ENCODE results near the gene PPIL1.

DNA sequence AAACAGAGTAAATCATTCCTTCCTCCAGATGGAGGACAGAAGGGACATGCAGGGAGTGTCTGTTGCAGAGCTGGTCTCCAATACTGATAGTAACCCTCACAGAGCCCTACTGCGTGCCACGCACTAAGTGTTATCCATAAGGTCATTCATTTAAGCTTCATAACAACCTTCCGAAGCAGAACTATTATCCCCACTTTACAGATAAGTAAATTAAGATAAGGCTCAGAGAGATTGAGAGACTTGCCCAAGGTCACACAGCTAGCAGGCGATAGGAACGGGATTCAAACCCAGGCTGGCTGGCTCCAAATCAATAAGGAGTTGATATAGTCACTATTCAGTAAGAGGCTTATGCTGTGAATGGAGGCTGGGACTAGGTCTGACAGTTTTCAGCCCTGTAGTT, 66.0 kb downstream of the PPIL1 start:
- TF ChIP-seq POLR2AphosphoS5 (IDR thresholded peaks at IDR 0.05; ENCODE audit: low read depth, low read length): no peak
- TF ChIP-seq, protein P1, sequence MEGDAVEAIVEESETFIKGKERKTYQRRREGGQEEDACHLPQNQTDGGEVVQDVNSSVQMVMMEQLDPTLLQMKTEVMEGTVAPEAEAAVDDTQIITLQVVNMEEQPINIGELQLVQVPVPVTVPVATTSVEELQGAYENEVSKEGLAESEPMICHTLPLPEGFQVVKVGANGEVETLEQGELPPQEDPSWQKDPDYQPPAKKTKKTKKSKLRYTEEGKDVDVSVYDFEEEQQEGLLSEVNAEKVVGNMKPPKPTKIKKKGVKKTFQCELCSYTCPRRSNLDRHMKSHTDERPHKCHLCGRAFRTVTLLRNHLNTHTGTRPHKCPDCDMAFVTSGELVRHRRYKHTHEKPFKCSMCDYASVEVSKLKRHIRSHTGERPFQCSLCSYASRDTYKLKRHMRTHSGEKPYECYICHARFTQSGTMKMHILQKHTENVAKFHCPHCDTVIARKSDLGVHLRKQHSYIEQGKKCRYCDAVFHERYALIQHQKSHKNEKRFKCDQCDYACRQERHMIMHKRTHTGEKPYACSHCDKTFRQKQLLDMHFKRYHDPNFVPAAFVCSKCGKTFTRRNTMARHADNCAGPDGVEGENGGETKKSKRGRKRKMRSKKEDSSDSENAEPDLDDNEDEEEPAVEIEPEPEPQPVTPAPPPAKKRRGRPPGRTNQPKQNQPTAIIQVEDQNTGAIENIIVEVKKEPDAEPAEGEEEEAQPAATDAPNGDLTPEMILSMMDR (IDR thresholded peaks at IDR 0.05; ENCODE audit: control extremely low read depth in 1 of 3, insufficient read depth in 1 of 3, low read depth in 1 of 3, low read length in 3 of 3): no peak
- no peak for TF ChIP-seq POLR2A (IDR thresholded peaks at IDR 0.05; ENCODE audit: control extremely low read depth in 1 of 2, low read depth in 2 of 2, low read length in 2 of 2)
- TF ChIP-seq SIX5 (IDR thresholded peaks at IDR 0.05; ENCODE audit: low read depth, low read length): no peak
- no peak for TF ChIP-seq SIN3A (conservative IDR thresholded peaks at IDR 0.05 in 1 of 2, IDR thresholded peaks at IDR 0.05 in 1 of 2; ENCODE audit: low read depth in 1 of 2, low read length in 2 of 2)
- TF ChIP-seq JUN (IDR thresholded peaks at IDR 0.05; ENCODE audit: low read depth, low read length): no peak
- no peak for TF ChIP-seq NRF1 (IDR thresholded peaks at IDR 0.05; ENCODE audit: low read depth, low read length)
- TF ChIP-seq RAD21 (IDR thresholded peaks at IDR 0.05 in 1 of 2, conservative IDR thresholded peaks at IDR 0.05 in 1 of 2; ENCODE audit: low read depth in 2 of 2, low read length in 2 of 2): no peak
- no peak for TF ChIP-seq HDAC6 (IDR thresholded peaks at IDR 0.05; ENCODE audit: low read depth, low read length)
- TF ChIP-seq GABPA (IDR thresholded peaks at IDR 0.05; ENCODE audit: borderline replicate concordance, insufficient read depth, low read length): no peak
- no peak for TF ChIP-seq CREB1 (IDR thresholded peaks at IDR 0.05)
- no peak for TF ChIP-seq CHD1 (IDR thresholded peaks at IDR 0.05; ENCODE audit: low read depth, low read length)
